Activated naive CD4-positive, alpha-beta T cell treated with anti-CD3 and anti-CD28 coated beads, Interleukin-2, amount 50 U/mL, for 16 hours (primary cell): ENCODE measurements around the gene FGF1.

Experiments
- DNase-seq: peaks from one replicate; pipeline ENCODE4 v3.0.0-alpha.2; 2020

Gene FGF1

GRCh38 chr5:142694092-142694856 lies 8.4 kb upstream of the FGF1 start:
- no peak for DNase-seq

GRCh38 chr5:142692321-142692894 lies 6.5 kb upstream of the FGF1 start:
- DNase-seq, result no peak

- DNase-seq, result no peak
Measured at GRCh38 chr5:142690667-142691066, 4.8 kb upstream of the FGF1 start.

GRCh38 chr5:142689081-142689480 lies 3.2 kb upstream of the FGF1 start:
- no peak for DNase-seq

GRCh38 chr5:142688281-142688989 lies 2.5 kb upstream of the FGF1 start:
- no peak for DNase-seq

- no peak for DNase-seq
Measured at GRCh38 chr5:142686968-142687367, 1.1 kb upstream of the FGF1 start.

GRCh38 chr5:142686210-142686734 lies 382 bp upstream of the FGF1 start:
- DNase-seq, result no peak

- no peak for DNase-seq
Measured at GRCh38 chr5:142684508-142685041, 1.3 kb downstream of the FGF1 start.

GRCh38 chr5:142683881-142684505 lies 1.9 kb downstream of the FGF1 start:
- DNase-seq, result no peak

GRCh38 chr5:142683116-142683515 lies 2.8 kb downstream of the FGF1 start:
- no peak for DNase-seq

- no peak for DNase-seq
Measured at GRCh38 chr5:142680605-142681259, 5.2 kb downstream of the FGF1 start.

- no peak for DNase-seq
Measured at GRCh38 chr5:142679744-142680143, 6.1 kb downstream of the FGF1 start.

GRCh38 chr5:142678529-142678928 lies 7.4 kb downstream of the FGF1 start:
- DNase-seq, result no peak

- no peak for DNase-seq
Measured at GRCh38 chr5:142677198-142677597, 8.7 kb downstream of the FGF1 start.

- no peak for DNase-seq
Measured at GRCh38 chr5:142676318-142676717, 9.6 kb downstream of the FGF1 start.

- no peak for DNase-seq
Measured at GRCh38 chr5:142674531-142675469, 11.1 kb downstream of the FGF1 start.

GRCh38 chr5:142671801-142672200 lies 14.1 kb downstream of the FGF1 start:
- DNase-seq, result no peak

GRCh38 chr5:142671266-142671665 lies 14.6 kb downstream of the FGF1 start:
- no peak for DNase-seq

GRCh38 chr5:142670804-142671203 lies 15.1 kb downstream of the FGF1 start:
- no peak for DNase-seq

GRCh38 chr5:142669477-142669876 lies 16.4 kb downstream of the FGF1 start:
- no peak for DNase-seq

- no peak for DNase-seq
Measured at GRCh38 chr5:142668336-142668735, 17.6 kb downstream of the FGF1 start.
